ENCODE results near the gene FAM136A.

DNA sequence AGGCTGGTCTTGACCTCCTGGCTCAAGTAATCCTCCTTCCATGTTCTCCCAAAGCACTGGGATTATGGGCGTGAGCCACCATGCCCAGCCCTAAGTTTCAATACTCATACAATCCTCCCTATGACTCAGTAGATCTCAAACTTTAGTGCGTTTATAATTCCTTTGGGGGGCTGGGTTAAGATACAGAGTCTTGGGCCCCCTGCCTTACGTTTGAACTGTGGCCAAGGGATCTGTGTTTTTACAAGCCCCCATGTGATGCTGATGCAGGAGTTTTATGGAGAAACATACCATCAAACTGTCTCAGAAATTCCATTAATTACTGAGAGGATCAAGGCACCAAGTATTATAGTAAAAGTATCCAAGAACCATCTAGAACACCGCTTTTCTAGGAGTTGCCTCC is 38.2 kb upstream of the FAM136A start:
- no peak for TF ChIP-seq POLR2A (IDR thresholded peaks at IDR 0.05)
- TF ChIP-seq, protein P1, sequence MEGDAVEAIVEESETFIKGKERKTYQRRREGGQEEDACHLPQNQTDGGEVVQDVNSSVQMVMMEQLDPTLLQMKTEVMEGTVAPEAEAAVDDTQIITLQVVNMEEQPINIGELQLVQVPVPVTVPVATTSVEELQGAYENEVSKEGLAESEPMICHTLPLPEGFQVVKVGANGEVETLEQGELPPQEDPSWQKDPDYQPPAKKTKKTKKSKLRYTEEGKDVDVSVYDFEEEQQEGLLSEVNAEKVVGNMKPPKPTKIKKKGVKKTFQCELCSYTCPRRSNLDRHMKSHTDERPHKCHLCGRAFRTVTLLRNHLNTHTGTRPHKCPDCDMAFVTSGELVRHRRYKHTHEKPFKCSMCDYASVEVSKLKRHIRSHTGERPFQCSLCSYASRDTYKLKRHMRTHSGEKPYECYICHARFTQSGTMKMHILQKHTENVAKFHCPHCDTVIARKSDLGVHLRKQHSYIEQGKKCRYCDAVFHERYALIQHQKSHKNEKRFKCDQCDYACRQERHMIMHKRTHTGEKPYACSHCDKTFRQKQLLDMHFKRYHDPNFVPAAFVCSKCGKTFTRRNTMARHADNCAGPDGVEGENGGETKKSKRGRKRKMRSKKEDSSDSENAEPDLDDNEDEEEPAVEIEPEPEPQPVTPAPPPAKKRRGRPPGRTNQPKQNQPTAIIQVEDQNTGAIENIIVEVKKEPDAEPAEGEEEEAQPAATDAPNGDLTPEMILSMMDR (IDR thresholded peaks at IDR 0.05), result no peak
